Ureter (tissue), 1 donor: Measurements from ENCODE around the gene CDC7. TPM values are rescaled to one million over a fixed set of nuclear protein-coding genes. Genes with fewer than 3 reads are reported as not detected.

ENCODE experiments used
- total RNA-seq: library from RNA; stranded (reverse); gene quantifications from one replicate; pipeline ENCODE4 v1.2.4, GENCODE V29; 2023
- donor health status: DM: yes; HTN: yes; CAD: no.

CDC7 gene
- total RNA-seq, 1 donor from 2014 or later: 4.9 TPM

Other genes with a start within 250 kb of the CDC7 start
- gene HFM1, start 96.0 kb upstream of the CDC7 start, total RNA-seq: 4.4 TPM